Endothelial cell of umbilical vein (primary cell): Measurements from ENCODE around the gene PRRG1. TPM values are rescaled to one million over a fixed set of nuclear protein-coding genes. Genes with fewer than 3 reads are reported as not detected.

Source experiments
- BruUV-seq: library from RNA; stranded (reverse); fragments of 400-500 nt; replicated peaks from 2 replicates; lab custom pipeline; 2021; lab: Mats Ljungman, UMichigan
- CTCF ChIA-PET: fragments of 300-600, 350-600 bp; sonication (Branson Sonifier 250); formaldehyde crosslinking; loops from one replicate; lab custom pipeline; 2021; ENCODE audit warnings: antibody characterized with exemption, inconsistent platforms; lab: Charles Lee
- POLR2A ChIA-PET: fragments of 300-600, 350-600 bp; sonication (Branson Sonifier 250); formaldehyde crosslinking; loops from one replicate; lab custom pipeline; 2021; ENCODE audit warnings: antibody characterized with exemption, inconsistent platforms; lab: Charles Lee
- DNase-seq: peaks from one replicate; pipeline ENCODE4 v3.0.0-alpha.2; 2011; ENCODE audit warnings: low read depth, low spot score
- FAIRE-seq: peaks from 2 replicates; lab custom pipeline; 2011; peaks lifted over from hg19 to GRCh38; lab: Jason Lieb, UNC
- H2AFZ ChIP-seq: 2 replicates; pipeline ENCODE4 v1.6.0; 2012; ENCODE audit warnings: low read depth, low read length, control low read depth, inconsistent platforms
- H3K27ac ChIP-seq: 2 replicates; pipeline ENCODE4 v1.5.1; 2011; ENCODE audit warnings: low read depth, mild to moderate bottlenecking, control low read depth, low read length, moderate library complexity; ENCODE audit not compliant: insufficient read depth
- H3K27me3 ChIP-seq, 2 experiments: 2 replicates each; pipeline versions ENCODE4 v1.6.0 to v1.6.1; 2011; ENCODE audit warnings: low read length in 2 of 2, mixed read lengths in 1 of 2; ENCODE audit not compliant: control insufficient read depth in 2 of 2, insufficient read depth in 2 of 2
- H3K36me3 ChIP-seq, 2 experiments: 2 replicates in 1 of 2; 3 replicates in 1 of 2; pipeline ENCODE4 v1.5.1; 2011; ENCODE audit warnings: low read length in 2 of 2, mild to moderate bottlenecking in 1 of 2, moderate library complexity in 1 of 2; ENCODE audit not compliant: control insufficient read depth in 2 of 2, insufficient read depth in 2 of 2; ENCODE audit errors: extremely low read depth in 1 of 2
- H3K4me1 ChIP-seq: 3 replicates; pipeline ENCODE4 v1.5.1; 2011; ENCODE audit warnings: mild to moderate bottlenecking, low read length; ENCODE audit not compliant: control insufficient read depth, insufficient read depth; ENCODE audit errors: extremely low read depth
- H3K4me2 ChIP-seq: 2 replicates; pipeline ENCODE4 v1.6.1; 2011; ENCODE audit warnings: low read length, control low read depth, mixed read lengths; ENCODE audit not compliant: insufficient read depth
- H3K4me3 ChIP-seq, 3 experiments: fragments of 200-600 bp in 1 of 3; sonication (generic), shearing (Covaris generic) in 1 of 3; replicated peaks in 1 of 3; 2 replicates each; pipeline ENCODE4 v1.5.1; 2011 to 2016; ENCODE audit warnings: control low read depth in 3 of 3, low read length in 3 of 3, mild to moderate bottlenecking in 2 of 3, inconsistent platforms in 1 of 3, low read depth in 1 of 3, moderate library complexity in 1 of 3; ENCODE audit not compliant: insufficient read depth in 1 of 3
- H3K79me2 ChIP-seq: 2 replicates; pipeline ENCODE4 v1.6.0; 2012; ENCODE audit warnings: low read length, inconsistent platforms; ENCODE audit not compliant: control insufficient read depth, insufficient read depth
- H3K9ac ChIP-seq: replicated peaks from 2 replicates; pipeline ENCODE3; 2011; ENCODE audit warnings: low read length, control low read depth; ENCODE audit not compliant: insufficient read depth; ENCODE audit errors: extremely low read depth
- H3K9me1 ChIP-seq: replicated peaks from 3 replicates; pipeline ENCODE4 v1.6.0; 2011; ENCODE audit warnings: mild to moderate bottlenecking, low read length; ENCODE audit not compliant: control insufficient read depth, insufficient read depth; ENCODE audit errors: extremely low read depth
- H3K9me3 ChIP-seq: replicated peaks from 2 replicates; pipeline ENCODE4 v1.5.1; 2012; ENCODE audit warnings: low read length, inconsistent platforms; ENCODE audit not compliant: control insufficient read depth, insufficient read depth
- H4K20me1 ChIP-seq: replicated peaks from 2 replicates; pipeline ENCODE3; 2011; ENCODE audit warnings: mild to moderate bottlenecking, low read length; ENCODE audit not compliant: control insufficient read depth, insufficient read depth; ENCODE audit errors: extremely low read depth
- CTCF ChIP-seq, 2 donors: IDR thresholded peaks; 1 replicate in 1 of 2; 2 replicates in 1 of 2; pipeline ENCODE4 v1.5.1; 2011; ENCODE audit warnings: low read length in 2 of 2, mild to moderate bottlenecking in 2 of 2, moderate library complexity in 2 of 2, control low read depth in 1 of 2, inconsistent platforms in 1 of 2, low read depth in 1 of 2; ENCODE audit not compliant: insufficient read depth in 1 of 2; ENCODE audit errors: extremely low read depth in 1 of 2
- EZH2 ChIP-seq: IDR thresholded peaks from 2 replicates; pipeline ENCODE4 v1.6.1; 2012; ENCODE audit warnings: borderline replicate concordance, low read depth, mild to moderate bottlenecking, moderate library complexity, low read length, inconsistent platforms; ENCODE audit not compliant: severe bottlenecking
- FOS ChIP-seq: IDR thresholded peaks from 2 replicates; pipeline ENCODE4 v1.6.1; 2011; ENCODE audit warnings: mild to moderate bottlenecking, low read length, moderate library complexity, borderline replicate concordance; ENCODE audit not compliant: insufficient read depth
- GATA2 ChIP-seq: IDR thresholded peaks from 2 replicates; pipeline ENCODE4 v1.7.0; 2011; ENCODE audit warnings: low read depth, mild to moderate bottlenecking, moderate library complexity, mixed read lengths, low read length; ENCODE audit not compliant: insufficient read length, insufficient read depth
- JUN ChIP-seq: IDR thresholded peaks from 2 replicates; pipeline ENCODE4 v1.6.1; 2011; ENCODE audit warnings: borderline replicate concordance, low read depth; ENCODE audit not compliant: insufficient read length, insufficient read depth
- MAX ChIP-seq: IDR thresholded peaks from 2 replicates; pipeline ENCODE4 v1.6.1; 2011; ENCODE audit not compliant: insufficient read depth, insufficient read length
- MYC ChIP-seq: IDR thresholded peaks from one replicate; pipeline ENCODE4 v1.6.1; 2011; ENCODE audit warnings: mild to moderate bottlenecking, low read depth, low read length
- POLR2A ChIP-seq: IDR thresholded peaks from 2 replicates; pipeline ENCODE4 v1.6.1; 2012; ENCODE audit warnings: low read depth, mild to moderate bottlenecking, control low read depth, low read length
- POLR2AphosphoS5 ChIP-seq: IDR thresholded peaks from 2 replicates; pipeline ENCODE4 v1.6.1; 2012; ENCODE audit warnings: low read depth, mild to moderate bottlenecking, control low read depth, low read length, moderate library complexity; ENCODE audit not compliant: insufficient read depth
- dilution Hi-C: fragments of 300-500 bp; cut with MboI; formaldehyde crosslinking; loops from one replicate; pipeline ENCODE4 v1.15.0; 2019; ENCODE audit warnings: low sequenced_read_pairs; ENCODE audit not compliant: extremely low pct_ligation_motif_present
- intact Hi-C: fragments of 100-400 bp; cut with micrococcal nuclease; formaldehyde crosslinking; loops from one replicate; pipeline ENCODE4 v1.10.0; 2022
- polyA plus RNA-seq, 4 experiments: library from polyadenylated mRNA; depleted of rRNA in 3 of 4; stranded (reverse) in 3 of 4; unstranded in 1 of 4; fragments of >200 nt; gene quantifications; 2 replicates each; pipeline versions ENCODE4 v1.2.1 to v1.2.3, GENCODE V29; 2011 to 2012; ENCODE audit warnings: missing spikeins in 1 of 4
- total RNA-seq: library from RNA; stranded (reverse); gene quantifications from 2 replicates; pipeline ENCODE4 v1.2.3, GENCODE V29; 2021

The PRRG1 gene
- total and polyA plus RNA-seq, 2 donors (not counting 3 experiments of a cell fraction or from before 2014, with no cell fraction given), result 37.6 to 46.3 TPM

DNA sequence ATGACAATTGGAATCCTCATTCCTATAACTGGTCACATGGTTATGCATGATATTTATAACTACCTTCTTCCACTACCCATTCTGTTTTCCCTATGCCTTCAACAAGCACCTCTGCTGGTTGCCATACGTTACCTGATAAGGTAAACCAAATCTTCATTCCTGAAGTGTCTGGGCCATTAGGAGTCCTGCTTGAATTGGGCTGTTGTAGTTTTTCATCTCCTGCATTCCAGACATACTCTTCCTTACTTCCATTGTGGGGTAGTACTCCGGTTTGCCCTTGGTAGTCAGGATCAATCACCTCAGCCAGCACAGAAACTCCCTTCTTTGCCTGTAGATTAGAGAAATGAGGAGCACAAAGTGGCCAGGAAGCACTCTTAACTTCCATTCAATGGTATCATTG, 113.2 kb downstream of the PRRG1 start:
- dilution Hi-C loops, result no loop called here

More for the DNA sequence above, 113.2 kb downstream of the PRRG1 start:
- Histone ChIP-seq H3K9ac (no peak overlapping the region), H3K79me2 (no peaks in the 10 kb centered on the region), H3K27me3 (no peaks in the 10 kb centered on the region), H3K9me1 (no peaks in the 10 kb centered on the region), H3K27ac (no peak overlapping the region), H3K4me1 (no peaks in the 10 kb centered on the region), H3K36me3 (no peaks in the 10 kb centered on the region), H3K9me3 (no peaks in the 10 kb centered on the region), H4K20me1 (no peaks in the 10 kb centered on the region), H2AFZ (no peak overlapping the region), H3K4me2 (no peak overlapping the region), H3K4me3 (no peak overlapping the region)
- BruUV-seq, result no TSS peak
- CTCF ChIA-PET, result no interaction called here
- FAIRE-seq, result no peak
- POLR2A ChIA-PET, result no interaction called here
- no peak for TF ChIP-seq MAX
- TF ChIP-seq CTCF (IDR thresholded peaks at IDR 0.05; ENCODE audit: extremely low read depth in 1 of 2, insufficient read depth in 1 of 2, low read depth in 1 of 2, low read length in 2 of 2), result no peak
- no peak for TF ChIP-seq MYC
- no peak for TF ChIP-seq POLR2A
- no peak for TF ChIP-seq JUN
- TF ChIP-seq GATA2, result no peak
- TF ChIP-seq EZH2, result no peak
- TF ChIP-seq FOS, result no peak
- no peak for TF ChIP-seq POLR2AphosphoS5
- DNase-seq, result no peak
- intact Hi-C loops, result no loop called here
